ENCODE data around the gene OR13A1.
"Not testable (repeated sequence)": the region's sequence is repeated elsewhere in the genome, so short reads cannot be mapped to it uniquely, and the experiment has no call there.

Gene OR13A1

GRCh38 chr10:45315508-45315907 is at the start of gene OR13A1:
Gene OR13A1 (minus strand): TSS chr10:45315608. CDS start chr10:45304422, 11,186 bp downstream.
- no peak for DNase-seq

GRCh38 chr10:45361983-45362799 is 46.8 kb upstream of the OR13A1 start:
- not testable (repeated sequence) for DNase-seq

- not testable (repeated sequence) for DNase-seq
Observed at GRCh38 chr10:45358961-45359360, 43.6 kb upstream of the OR13A1 start.

- DNase-seq = no peak
Observed at GRCh38 chr10:45355494-45355893, 40.1 kb upstream of the OR13A1 start.

- DNase-seq = no peak
Observed at GRCh38 chr10:45354261-45354660, 38.9 kb upstream of the OR13A1 start.

GRCh38 chr10:45353186-45353585 is 37.8 kb upstream of the OR13A1 start:
- no peak for DNase-seq

GRCh38 chr10:45348196-45348765 is 32.9 kb upstream of the OR13A1 start:
- not testable (repeated sequence) for DNase-seq

- not testable (repeated sequence) for DNase-seq
Observed at GRCh38 chr10:45347464-45347863, 32.1 kb upstream of the OR13A1 start.

GRCh38 chr10:45346652-45347335 is 31.4 kb upstream of the OR13A1 start:
- DNase-seq = not testable (repeated sequence)

- not testable (repeated sequence) for DNase-seq
Observed at GRCh38 chr10:45340420-45340819, 25.0 kb upstream of the OR13A1 start.

GRCh38 chr10:45339894-45340293 is 24.5 kb upstream of the OR13A1 start:
- no peak for DNase-seq

GRCh38 chr10:45331824-45332223 is 16.4 kb upstream of the OR13A1 start:
- not testable (repeated sequence) for DNase-seq

GRCh38 chr10:45326864-45327263 is 11.5 kb upstream of the OR13A1 start:
- not testable (repeated sequence) for DNase-seq

GRCh38 chr10:45325116-45325515 is 9.7 kb upstream of the OR13A1 start:
- DNase-seq = no peak

- DNase-seq = no peak
Observed at GRCh38 chr10:45319702-45320101, 4.3 kb upstream of the OR13A1 start.

GRCh38 chr10:45313264-45313873 is 2.0 kb downstream of the OR13A1 start:
- DNase-seq = no peak

- DNase-seq = no peak
Observed at GRCh38 chr10:45308707-45309106, 6.7 kb downstream of the OR13A1 start.

GRCh38 chr10:45302573-45302972 is 12.8 kb downstream of the OR13A1 start:
- DNase-seq = no peak

- not testable (repeated sequence) for DNase-seq
Observed at GRCh38 chr10:45298341-45298955, 17.0 kb downstream of the OR13A1 start.

- DNase-seq = no peak
Observed at GRCh38 chr10:45294681-45295080, 20.7 kb downstream of the OR13A1 start.

- DNase-seq = no peak
Observed at GRCh38 chr10:45286980-45287379, 28.4 kb downstream of the OR13A1 start.

- no peak for DNase-seq
Observed at GRCh38 chr10:45282061-45282460, 33.3 kb downstream of the OR13A1 start.
